ENCODE results near the gene RNGTT. TPM values are rescaled to one million over a fixed set of nuclear protein-coding genes. Genes with fewer than 3 reads are reported as not detected.
"Not testable (repeated sequence)": the region's sequence is repeated elsewhere in the genome, so short reads cannot be mapped to it uniquely, and the experiment has no call there.

RNGTT gene
- total and polyA plus RNA-seq, 8 donors: 1.8 to 31.6 (median 5.8) TPM

DNA sequence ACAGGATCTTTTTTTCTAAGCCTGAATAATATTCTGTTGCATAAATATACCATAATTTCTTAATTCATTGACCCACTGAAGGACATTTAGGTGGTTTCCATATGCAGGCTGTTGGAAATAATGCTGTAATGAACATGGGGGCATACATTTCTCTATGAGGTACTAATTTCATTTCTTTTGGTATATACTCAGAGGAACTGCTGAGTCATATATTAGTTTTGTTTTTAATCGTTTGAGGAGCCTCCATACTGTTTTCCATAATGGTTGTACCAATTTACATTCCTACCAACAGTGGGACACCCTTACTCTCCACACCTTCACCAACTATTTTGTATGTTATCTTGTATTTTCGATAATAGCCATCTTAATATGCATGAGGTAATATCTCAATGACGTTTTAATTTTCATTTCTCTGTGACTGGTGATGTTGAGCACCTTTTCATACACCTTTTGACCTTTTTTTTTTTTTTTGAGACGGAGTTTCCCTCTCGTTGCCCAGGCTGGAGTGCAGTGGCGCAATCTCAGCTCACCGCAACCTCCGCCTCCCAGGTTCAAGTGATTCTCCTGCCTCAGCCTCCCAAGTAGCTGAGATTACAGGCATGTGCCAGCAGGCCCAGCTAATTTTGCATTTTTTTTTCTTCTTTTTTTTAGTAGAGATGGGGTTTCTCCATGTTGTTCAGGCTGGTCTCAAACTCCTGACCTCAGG lies 187.4 kb downstream of the RNGTT start:
- Histone ChIP-seq H3K27ac (no peak overlapping the region), H3K36me3 (no peaks in the 10 kb centered on the region), H3K4me1 (no peaks in the 10 kb centered on the region), H3K27me3 (no peaks in the 10 kb centered on the region), H3K4me3 (no peak overlapping the region), H3K9me3 (no peaks in the 10 kb centered on the region)
- TF ChIP-seq POLR2AphosphoS5 (IDR thresholded peaks at IDR 0.05) (no peak), EP300 (IDR thresholded peaks at IDR 0.05) (no peak), POLR2A (IDR thresholded peaks at IDR 0.05) (no peak)
- TF ChIP-seq, protein P1, sequence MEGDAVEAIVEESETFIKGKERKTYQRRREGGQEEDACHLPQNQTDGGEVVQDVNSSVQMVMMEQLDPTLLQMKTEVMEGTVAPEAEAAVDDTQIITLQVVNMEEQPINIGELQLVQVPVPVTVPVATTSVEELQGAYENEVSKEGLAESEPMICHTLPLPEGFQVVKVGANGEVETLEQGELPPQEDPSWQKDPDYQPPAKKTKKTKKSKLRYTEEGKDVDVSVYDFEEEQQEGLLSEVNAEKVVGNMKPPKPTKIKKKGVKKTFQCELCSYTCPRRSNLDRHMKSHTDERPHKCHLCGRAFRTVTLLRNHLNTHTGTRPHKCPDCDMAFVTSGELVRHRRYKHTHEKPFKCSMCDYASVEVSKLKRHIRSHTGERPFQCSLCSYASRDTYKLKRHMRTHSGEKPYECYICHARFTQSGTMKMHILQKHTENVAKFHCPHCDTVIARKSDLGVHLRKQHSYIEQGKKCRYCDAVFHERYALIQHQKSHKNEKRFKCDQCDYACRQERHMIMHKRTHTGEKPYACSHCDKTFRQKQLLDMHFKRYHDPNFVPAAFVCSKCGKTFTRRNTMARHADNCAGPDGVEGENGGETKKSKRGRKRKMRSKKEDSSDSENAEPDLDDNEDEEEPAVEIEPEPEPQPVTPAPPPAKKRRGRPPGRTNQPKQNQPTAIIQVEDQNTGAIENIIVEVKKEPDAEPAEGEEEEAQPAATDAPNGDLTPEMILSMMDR (IDR thresholded peaks at IDR 0.05): no peak
- WGBS, 5 donors: 93 to 96% (median 95%) methylated on average over 8 of the region's 8 CpGs
- DNase-seq: no peak
- intact Hi-C loops (cut with DNase I; ENCODE audit: low total_unique reads): no loop called here

DNA sequence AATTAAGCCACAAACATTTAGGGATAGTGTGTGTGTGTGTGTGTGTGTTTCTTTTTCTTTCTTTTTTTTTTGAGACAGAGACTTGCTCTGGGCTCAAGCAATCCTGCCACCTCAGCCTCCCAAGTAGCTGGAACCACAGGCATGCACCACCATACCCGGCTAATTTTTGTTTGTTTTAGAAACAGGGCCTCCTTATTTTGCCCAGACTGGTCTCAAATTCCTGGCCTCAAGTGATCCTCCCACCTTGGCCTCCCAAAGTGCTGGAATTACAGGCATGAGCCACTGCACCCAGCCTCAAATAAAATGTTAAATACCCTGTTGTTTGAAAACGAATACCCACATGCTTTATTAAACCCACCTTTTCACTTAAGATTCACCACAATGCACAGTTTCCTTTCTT lies 195.3 kb downstream of the RNGTT start:
- intact Hi-C loops (cut with DNase I; ENCODE audit: low total_unique reads); H3K27ac ChIP-seq; H3K9me3 ChIP-seq; H3K4me3 ChIP-seq; H3K27me3 ChIP-seq; DNase-seq; H3K36me3 ChIP-seq; H3K4me1 ChIP-seq: not testable (repeated sequence)
- 80 to 94% (median 89%) methylated on average over 2 of the region's 2 CpGs for WGBS, 5 donors

DNA sequence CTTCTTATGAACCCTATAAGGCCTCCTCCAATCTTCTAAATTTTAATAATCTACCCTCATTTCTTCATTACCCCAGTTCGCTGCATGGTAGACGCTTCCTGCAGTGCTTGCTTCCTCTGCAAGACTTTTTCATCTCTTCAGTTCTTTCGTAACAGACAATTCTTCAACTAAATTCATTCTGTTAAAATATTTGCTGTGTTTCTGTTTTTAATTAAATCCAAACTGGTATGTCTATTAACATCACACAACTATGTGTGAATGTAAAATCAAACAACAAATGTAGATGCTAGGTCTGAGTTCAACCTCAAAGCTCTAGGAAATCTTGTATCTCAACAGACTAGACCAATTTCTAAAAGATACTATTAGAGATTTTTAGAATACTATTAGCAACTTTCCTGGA lies 199.3 kb downstream of the RNGTT start:
- no peaks in the 10 kb centered on the region for H3K9me3 ChIP-seq

DNA sequence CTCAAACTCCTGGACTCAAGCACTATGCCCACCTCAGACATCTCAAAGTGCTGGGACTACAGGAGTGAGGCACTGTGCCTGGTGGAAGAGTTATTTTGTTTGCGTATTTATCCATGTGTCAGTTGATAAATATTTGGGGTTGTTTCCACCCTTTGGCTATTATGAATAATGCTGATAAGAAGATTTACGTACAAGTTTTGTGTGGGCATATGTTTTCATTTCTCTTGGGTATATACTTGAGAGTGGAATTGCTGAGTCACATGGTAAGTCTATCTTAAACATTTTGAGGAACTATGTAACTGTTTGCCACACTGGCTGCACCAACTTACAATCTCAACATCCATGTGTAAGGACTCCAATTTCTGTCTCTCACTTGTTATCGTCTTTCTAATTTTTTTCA lies 200.3 kb downstream of the RNGTT start:
- Histone ChIP-seq H3K36me3 (no peaks in the 10 kb centered on the region), H3K27ac (no peak overlapping the region), H3K4me3 (no peak overlapping the region), H3K27me3 (no peaks in the 10 kb centered on the region), H3K9me3 (no peaks in the 10 kb centered on the region), H3K4me1 (no peaks in the 10 kb centered on the region)
- no peak for DNase-seq
- TF ChIP-seq, protein P1 (IDR thresholded peaks at IDR 0.05): no peak
- TF ChIP-seq POLR2AphosphoS5 (IDR thresholded peaks at IDR 0.05) (no peak), EP300 (IDR thresholded peaks at IDR 0.05) (no peak), POLR2A (IDR thresholded peaks at IDR 0.05) (no peak)
- WGBS, 5 donors: 84 to 90% (median 85%) methylated on average over 3 of the region's 3 CpGs
- intact Hi-C loops (cut with DNase I; ENCODE audit: low total_unique reads): no loop called here

More for the DNA sequence above, 199.3 kb downstream of the RNGTT start:
- no peak overlapping the region for H3K27ac ChIP-seq
- TF ChIP-seq, protein P1 (IDR thresholded peaks at IDR 0.05): no peak
- no peak for DNase-seq
- intact Hi-C loops (cut with DNase I; ENCODE audit: low total_unique reads): no loop called here
- H3K36me3 ChIP-seq: peaks cover 0 to 3% (median under 1%) of the 10 kb centered on the region in 4 donors
- 98 to 100% (median 98%) methylated on average over 3 of the region's 3 CpGs for WGBS, 5 donors
- H3K4me1 ChIP-seq: no peaks in the 10 kb centered on the region
- H3K4me3 ChIP-seq: no peak overlapping the region
- no peaks in the 10 kb centered on the region for H3K27me3 ChIP-seq

DNA sequence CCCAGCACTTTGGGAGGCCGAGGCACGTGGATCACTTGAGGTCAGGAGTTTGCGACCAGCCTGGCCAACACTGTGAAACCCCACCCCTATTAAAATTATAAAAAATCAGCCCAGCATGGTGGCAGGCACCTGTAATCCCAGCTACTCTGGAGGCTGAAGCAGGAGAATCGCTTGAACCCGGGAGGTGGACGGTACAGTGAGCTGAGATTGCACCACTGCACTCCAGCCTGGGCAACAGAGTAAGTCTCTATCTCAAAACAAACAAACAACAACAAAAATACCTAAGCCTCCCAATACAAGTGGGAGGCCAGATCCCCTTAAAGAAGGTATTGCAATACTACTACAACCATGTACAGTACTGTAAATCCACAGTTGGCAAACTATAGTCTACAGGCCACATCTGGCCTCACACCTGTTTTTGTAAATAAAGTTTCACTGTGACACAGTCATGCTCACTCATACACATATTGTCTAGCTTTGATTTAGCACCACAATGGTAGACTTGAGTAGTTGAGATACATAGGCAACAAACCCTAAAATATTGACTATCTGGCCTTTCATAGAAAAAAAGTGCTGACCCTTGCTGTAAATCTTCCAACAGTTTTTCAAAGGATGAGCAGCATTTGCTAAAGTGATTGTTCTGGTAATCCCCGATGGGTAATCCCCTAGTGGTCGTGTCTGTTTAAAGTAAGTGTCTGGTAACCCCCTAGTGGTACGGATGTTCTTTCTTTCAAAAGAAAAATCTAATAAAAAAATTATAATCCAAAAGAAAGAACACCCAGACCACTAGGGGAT lies 202.0 kb downstream of the RNGTT start:
- Histone ChIP-seq H3K4me1 (no peaks in the 10 kb centered on the region), H3K27me3 (no peaks in the 10 kb centered on the region), H3K27ac (no peak overlapping the region), H3K9me3 (no peaks in the 10 kb centered on the region), H3K36me3 (no peaks in the 10 kb centered on the region), H3K4me3 (no peak overlapping the region)
- intact Hi-C loops (cut with DNase I; ENCODE audit: low total_unique reads): no loop called here
- TF ChIP-seq, protein P1 (IDR thresholded peaks at IDR 0.05): no peak
- no peak for TF ChIP-seq POLR2A (IDR thresholded peaks at IDR 0.05)
- TF ChIP-seq POLR2AphosphoS5 (IDR thresholded peaks at IDR 0.05): no peak
- no peak for TF ChIP-seq EP300 (IDR thresholded peaks at IDR 0.05)
- 85 to 94% (median 90%) methylated on average over 9 of the region's 9 CpGs for WGBS, 5 donors
- peak in 1 of 2 donors; percentile 4 for DNase-seq
